Cardiac muscle cell (in vitro differentiated cells and primary cell): Measurements from ENCODE around the gene PEX5. TPM values are rescaled to one million over a fixed set of nuclear protein-coding genes. Genes with fewer than 3 reads are reported as not detected.
"Not testable (repeated sequence)": the region's sequence is repeated elsewhere in the genome, so short reads cannot be mapped to it uniquely, and the experiment has no call there.

Experiments used
- DNase-seq, 2 donors: peaks; one replicate each; pipeline versions ENCODE4 v3.0.0 to v3.0.0-alpha.2; 2010 to 2017; ENCODE audit warnings: low read depth in 1 of 2, low spot score in 1 of 2
- H3K27ac ChIP-seq: fragments of 200-600 bp; sonication (generic); 2 replicates; pipeline ENCODE4 v1.5.1; 2016
- H3K27me3 ChIP-seq: fragments of 200-600 bp; sonication (generic); 2 replicates; pipeline ENCODE4 v1.6.0; 2016; ENCODE audit warnings: control low read depth
- H3K36me3 ChIP-seq: fragments of 200-600 bp; sonication (generic); 2 replicates; pipeline ENCODE4 v1.5.1; 2016; ENCODE audit warnings: control low read depth
- H3K4me1 ChIP-seq: fragments of 200-600 bp; sonication (generic); 2 replicates; pipeline ENCODE4 v1.8.1; 2017; ENCODE audit warnings: low read depth, mild to moderate bottlenecking, mixed run types
- H3K4me3 ChIP-seq: fragments of 200-600 bp; sonication (generic); 2 replicates; pipeline ENCODE4 v1.5.1; 2016; ENCODE audit warnings: mild to moderate bottlenecking
- H3K9me3 ChIP-seq: fragments of 200-600 bp; sonication (generic); 2 replicates; pipeline ENCODE4 v1.5.1; 2017; ENCODE audit warnings: low read depth, mild to moderate bottlenecking, control low read depth
- CTCF ChIP-seq: IDR thresholded peaks from 2 replicates; pipeline ENCODE4 v1.5.1; 2012; ENCODE audit warnings: low read depth, mild to moderate bottlenecking, low read length
- polyA plus RNA-seq: library from polyadenylated mRNA; unstranded; fragments of >200 nt; fragmentation: Nextera tagmentation; extraction: Ambion mirVana; gene quantifications from 2 replicates; pipeline ENCODE4 v1.2.1, GENCODE V29; 2016
- total RNA-seq: library from RNA; depleted of rRNA; stranded (reverse); fragments of >200 nt; gene quantifications from 2 replicates; pipeline ENCODE4 v1.2.3, GENCODE V29; 2016

The PEX5 gene
- total and polyA plus RNA-seq, 2 experiments from 2014 or later, result 20.4 to 50.1 TPM

GRCh38 chr12:7207866-7208625, 18.6 kb downstream of the PEX5 start:
- Histone ChIP-seq H3K9me3 (no peaks in the 10 kb centered on the region), H3K4me1 (no peaks in the 10 kb centered on the region), H3K36me3 (peaks cover 38% of the 10 kb centered on the region), H3K27ac (no peak overlapping the region), H3K27me3 (no peaks in the 10 kb centered on the region), H3K4me3 (no peak overlapping the region)
- no peak for TF ChIP-seq CTCF
- no peak for DNase-seq

DNA sequence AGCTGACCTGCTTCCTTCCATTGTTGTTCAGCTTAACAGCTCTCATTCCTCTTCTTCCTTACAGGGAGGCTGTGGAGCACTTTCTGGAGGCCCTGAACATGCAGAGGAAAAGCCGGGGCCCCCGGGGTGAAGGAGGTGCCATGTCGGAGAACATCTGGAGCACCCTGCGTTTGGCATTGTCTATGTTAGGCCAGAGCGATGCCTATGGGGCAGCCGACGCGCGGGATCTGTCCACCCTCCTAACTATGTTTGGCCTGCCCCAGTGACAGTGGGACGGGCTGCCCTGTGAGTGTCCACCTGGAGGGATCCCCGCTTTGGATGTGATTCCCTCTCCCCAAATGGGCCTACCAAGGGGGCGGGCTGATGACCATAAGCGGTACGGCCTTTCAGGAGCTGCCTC, 20.5 kb downstream of the PEX5 start:
- Histone ChIP-seq H3K9me3 (no peaks in the 10 kb centered on the region), H3K36me3 (peaks cover 24% of the 10 kb centered on the region), H3K4me3 (no peak overlapping the region), H3K27me3 (no peaks in the 10 kb centered on the region), H3K27ac (no peak overlapping the region), H3K4me1 (no peaks in the 10 kb centered on the region)
- TF ChIP-seq CTCF, result no peak
- no peak for DNase-seq

DNA sequence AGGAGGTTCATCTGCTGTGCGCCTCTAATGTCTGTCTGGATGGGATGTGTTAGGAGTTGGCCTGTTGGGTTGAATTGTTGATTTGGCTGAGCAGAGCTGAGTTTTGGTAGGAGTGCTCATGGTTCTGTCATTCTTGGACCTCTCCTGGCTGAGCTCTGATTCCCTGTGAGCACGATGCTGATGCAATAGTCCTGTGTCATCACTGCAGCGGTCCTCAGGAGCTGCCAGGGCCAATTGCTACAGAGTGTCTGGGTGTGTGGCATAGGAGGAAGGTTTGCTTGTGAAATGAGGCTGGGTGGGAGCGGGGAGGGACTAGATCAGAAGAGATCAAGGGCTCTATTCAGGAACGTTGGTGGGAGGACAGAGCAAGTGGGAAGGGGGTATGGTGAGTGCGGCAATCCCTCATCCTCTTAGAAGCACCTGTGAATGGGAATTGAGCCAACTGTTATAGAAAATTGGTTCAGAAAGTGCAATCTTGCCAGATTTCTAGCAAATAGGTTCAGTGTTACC, 21.2 kb downstream of the PEX5 start:
- Histone ChIP-seq H3K4me1 (no peaks in the 10 kb centered on the region), H3K4me3 (no peak overlapping the region), H3K9me3 (no peaks in the 10 kb centered on the region), H3K27ac (no peak overlapping the region), H3K27me3 (no peaks in the 10 kb centered on the region), H3K36me3 (peaks cover 24% of the 10 kb centered on the region)
- TF ChIP-seq CTCF, result no peak
- DNase-seq, result no peak

DNA sequence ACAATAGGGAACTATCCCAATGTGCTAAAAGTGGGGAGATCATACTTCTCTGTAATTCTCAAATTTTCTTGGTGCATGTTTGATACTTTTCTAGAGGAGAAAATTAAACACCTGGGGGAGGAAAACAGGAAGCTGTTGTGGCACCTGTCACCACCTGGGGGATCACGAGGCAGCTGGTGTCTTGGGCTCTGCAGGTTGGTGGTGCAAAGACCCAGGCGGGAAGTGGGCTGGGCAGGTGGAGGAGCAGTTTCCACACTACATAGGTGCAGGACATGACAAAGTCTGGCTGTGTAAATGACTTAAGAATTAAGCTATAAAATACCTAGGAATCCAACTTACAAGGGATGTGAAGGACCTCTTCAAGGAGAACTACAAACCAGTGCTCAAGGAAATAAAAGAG, 23.2 kb downstream of the PEX5 start:
- Histone ChIP-seq H3K4me1 (no peaks in the 10 kb centered on the region), H3K36me3 (peaks cover 19% of the 10 kb centered on the region), H3K27me3 (no peaks in the 10 kb centered on the region), H3K27ac (no peak overlapping the region), H3K9me3 (no peaks in the 10 kb centered on the region), H3K4me3 (no peak overlapping the region)
- TF ChIP-seq CTCF, result no peak
- DNase-seq, result no peak

DNA sequence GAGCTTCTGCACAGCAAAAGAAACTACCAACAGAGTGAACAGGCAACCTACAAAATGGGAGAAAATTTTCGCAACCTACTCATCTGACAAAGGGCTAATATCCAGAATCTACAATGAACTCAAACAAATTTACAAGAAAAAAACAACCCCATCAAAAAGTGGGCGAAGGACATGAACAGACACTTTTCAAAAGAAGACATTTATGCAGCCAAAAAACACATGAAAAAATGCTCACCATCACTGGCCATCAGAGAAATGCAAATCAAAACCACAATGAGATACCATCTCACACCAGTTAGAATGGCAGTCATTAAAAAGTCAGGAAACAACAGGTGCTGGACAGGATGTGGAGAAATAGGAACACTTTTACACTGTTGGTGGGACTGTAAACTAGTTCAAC, 24.3 kb downstream of the PEX5 start:
- H3K9me3 ChIP-seq, result not testable (repeated sequence)

GRCh38 chr12:7217475-7218069, 28.1 kb downstream of the PEX5 start:
- no peak for DNase-seq
- H3K27me3 ChIP-seq, result no peaks in the 10 kb centered on the region
- no peaks in the 10 kb centered on the region for H3K36me3 ChIP-seq
- no peak overlapping the region for H3K27ac ChIP-seq
- H3K9me3 ChIP-seq, result no peaks in the 10 kb centered on the region
- TF ChIP-seq CTCF, result no peak
- no peaks in the 10 kb centered on the region for H3K4me1 ChIP-seq
- no peak overlapping the region for H3K4me3 ChIP-seq

More for the DNA sequence above, 24.3 kb downstream of the PEX5 start:
- H3K4me1 ChIP-seq, H3K27me3 ChIP-seq, H3K27ac ChIP-seq, H3K4me3 ChIP-seq, DNase-seq: not testable (repeated sequence)
- H3K36me3 ChIP-seq, result peaks cover 13% of the 10 kb centered on the region
